ENCODE data around the gene MYO1F.
"Not testable (repeated sequence)": the region's sequence is repeated elsewhere in the genome, so short reads cannot be mapped to it uniquely, and the experiment has no call there.

Gene MYO1F

DNA sequence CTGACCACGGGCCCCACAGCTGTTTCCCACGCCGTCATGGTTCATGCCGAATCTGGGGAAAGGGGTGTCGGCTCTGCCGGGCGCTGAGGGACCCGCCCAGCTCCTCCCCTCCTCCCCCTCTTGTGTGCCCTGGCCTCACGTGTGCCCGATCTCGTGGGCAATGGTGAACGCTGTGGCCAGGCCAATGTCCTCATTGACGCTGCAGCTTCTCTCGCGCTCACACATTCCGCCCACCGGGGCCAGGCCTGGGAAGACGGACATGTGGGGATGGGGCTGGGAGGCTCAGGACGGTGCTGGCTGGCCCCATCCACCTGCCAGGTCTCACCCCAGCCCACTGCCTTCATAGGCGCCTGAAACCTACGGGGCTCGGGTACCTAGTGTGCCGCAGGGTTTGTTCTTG, 18.9 kb upstream of the MYO1F start:
- DNase-seq, result no peak

GRCh38 chr19:8595651-8596050, 18.4 kb upstream of the MYO1F start:
- no peak for DNase-seq

- no peak for DNase-seq
These were observed 16.7 kb upstream of the MYO1F start for GRCh38 chr19:8593931-8594330.

GRCh38 chr19:8592231-8593009, 15.2 kb upstream of the MYO1F start:
- DNase-seq, result no peak

DNA sequence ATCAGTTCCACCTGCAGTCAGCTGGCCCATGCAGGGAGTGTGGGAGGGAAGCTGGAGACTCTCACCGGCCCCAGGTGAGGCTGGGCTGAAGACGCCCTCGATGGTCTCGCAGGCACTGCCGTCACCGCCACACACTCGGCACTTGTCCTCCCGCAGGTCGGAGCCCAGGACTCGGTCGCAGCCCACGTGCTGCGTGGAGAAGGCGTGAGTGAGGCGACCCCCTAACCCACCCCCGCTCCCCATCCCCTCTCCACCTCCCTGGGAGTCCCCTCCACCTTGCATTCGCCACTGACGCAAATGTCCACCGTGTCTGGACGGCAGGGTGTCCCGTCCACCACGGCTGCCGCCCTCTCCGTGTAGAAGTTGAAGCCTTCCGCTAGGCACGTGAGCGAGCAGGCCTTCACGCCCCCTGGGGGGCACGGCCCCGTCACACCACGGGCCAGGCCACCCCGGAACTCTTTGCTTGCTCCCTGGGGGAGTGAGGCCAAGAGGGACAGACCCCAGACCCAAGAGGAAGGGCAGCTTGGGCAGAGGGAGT, 12.0 kb upstream of the MYO1F start:
- DNase-seq, result no peak

- peak; percentile 34 for DNase-seq
These were observed 8.9 kb upstream of the MYO1F start for GRCh38 chr19:8585894-8586750.

GRCh38 chr19:8584965-8585893, 8.0 kb upstream of the MYO1F start:
- no peak for DNase-seq

DNA sequence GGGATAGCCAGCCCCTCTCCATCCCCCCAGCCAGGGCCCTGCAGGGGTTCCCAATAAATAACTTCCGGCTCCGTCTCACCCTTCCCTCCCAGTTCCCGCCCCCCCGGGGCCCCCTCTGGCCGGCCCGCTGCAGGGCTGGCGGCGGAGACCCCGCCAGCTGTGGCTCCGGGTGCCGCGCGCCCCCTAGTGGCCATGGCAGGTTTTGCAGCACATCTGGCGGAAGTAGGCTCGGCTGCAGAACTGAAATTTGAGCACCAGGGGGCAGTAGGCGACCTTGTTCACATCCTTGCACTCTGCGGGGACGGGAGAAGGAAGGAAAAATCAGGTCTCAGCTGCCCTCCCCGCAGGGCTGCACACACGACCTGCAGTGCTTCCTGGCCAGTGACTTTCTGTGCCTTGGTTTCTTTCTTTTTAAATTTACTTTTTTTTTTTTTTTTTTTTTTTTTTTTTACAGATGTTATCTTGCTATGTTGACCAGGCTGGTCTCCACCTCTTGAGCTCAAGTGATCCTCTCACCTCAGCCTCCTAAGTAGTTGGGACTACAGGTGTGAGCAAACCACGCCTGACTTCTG, 3.6 kb upstream of the MYO1F start:
- peak; percentile 60 for DNase-seq

GRCh38 chr19:8578642-8579265, 1.5 kb upstream of the MYO1F start:
- DNase-seq, result peak; percentile 44

- no peak for DNase-seq
These were observed 499 bp upstream of the MYO1F start for GRCh38 chr19:8577741-8578140.

DNA sequence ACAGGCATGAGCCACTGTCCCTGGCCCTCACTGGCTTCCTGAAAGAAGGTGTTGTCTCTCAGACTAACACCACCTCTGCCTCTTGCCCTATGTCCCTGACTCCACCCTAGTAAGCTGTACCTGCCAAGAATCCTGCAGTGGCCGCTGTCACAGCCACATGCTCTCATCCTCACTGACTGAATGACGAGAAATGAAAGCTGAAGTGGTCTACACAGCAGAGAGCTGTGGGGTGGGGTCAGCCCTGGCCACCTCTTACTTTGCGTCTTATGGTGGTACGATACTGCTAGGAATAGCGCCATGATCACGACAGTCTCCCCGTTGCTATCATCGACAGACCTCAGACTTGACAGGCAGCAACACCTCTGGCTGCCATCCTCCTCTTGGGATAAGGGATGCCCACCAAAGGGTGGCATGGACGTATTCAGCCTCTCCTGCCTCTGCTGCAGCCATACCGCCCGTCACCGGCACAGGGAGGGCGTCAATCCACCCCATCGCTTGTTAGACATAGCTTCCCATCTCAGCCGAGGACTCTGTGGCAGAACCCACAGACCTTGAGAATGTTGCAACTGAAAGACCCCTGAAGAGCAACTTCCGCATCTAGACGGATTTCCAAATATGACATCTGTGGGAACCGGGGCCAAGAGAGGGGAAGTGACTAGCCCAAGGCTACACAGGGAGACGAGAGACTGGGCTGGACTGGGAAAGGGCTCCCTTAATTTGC, 809 bp downstream of the MYO1F start:
- no peak for DNase-seq

GRCh38 chr19:8575467-8575997, 1.7 kb downstream of the MYO1F start:
- DNase-seq, result no peak

DNA sequence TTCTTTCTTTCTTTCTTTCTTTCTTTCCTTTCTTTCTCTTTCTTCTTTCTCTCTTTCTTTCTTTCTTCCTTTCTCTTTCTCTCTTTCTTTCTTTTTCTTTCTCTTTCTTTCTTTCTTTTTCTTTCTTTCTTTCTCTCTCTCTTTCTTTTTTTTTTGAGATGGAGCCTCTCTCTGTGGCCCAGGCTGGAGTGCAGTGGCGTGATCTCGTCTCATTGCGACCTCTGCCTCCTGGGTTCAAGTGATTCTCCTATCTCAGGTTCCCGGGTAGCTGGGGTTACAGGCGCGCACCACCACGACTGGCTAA, 2.7 kb downstream of the MYO1F start:
- not testable (repeated sequence) for DNase-seq

DNA sequence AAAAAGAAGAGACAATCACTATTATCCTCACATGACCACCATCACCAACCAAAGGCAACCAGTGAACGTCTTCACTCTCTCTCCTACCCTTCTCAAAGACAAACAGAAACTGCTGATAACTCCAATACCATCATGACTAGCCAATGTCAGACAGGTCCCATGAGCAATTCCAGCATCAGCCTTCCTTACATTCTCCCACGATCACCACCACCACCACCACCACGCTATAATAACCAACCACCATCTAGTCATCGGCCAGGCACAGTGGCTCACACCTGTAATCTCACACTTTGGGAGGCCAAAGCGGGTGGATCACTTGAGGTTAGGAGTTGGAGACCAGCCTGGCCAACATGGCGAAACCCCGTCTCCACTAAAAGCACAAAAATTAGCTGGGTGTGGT, 3.9 kb downstream of the MYO1F start:
- no peak for DNase-seq

- DNase-seq, result no peak
These were observed 6.2 kb downstream of the MYO1F start for GRCh38 chr19:8571006-8571411.

GRCh38 chr19:8569066-8569771, 8.0 kb downstream of the MYO1F start:
- DNase-seq, result no peak

- DNase-seq, result no peak
These were observed 9.6 kb downstream of the MYO1F start for GRCh38 chr19:8567522-8568172.

GRCh38 chr19:8566855-8567254, 10.4 kb downstream of the MYO1F start:
- no peak for DNase-seq

GRCh38 chr19:8564866-8565265, 12.4 kb downstream of the MYO1F start:
- not testable (repeated sequence) for DNase-seq
